Mesothelial cell of epicardium (in vitro differentiated cells): Measurements from ENCODE around the gene SUSD2. TPM values are rescaled to one million over a fixed set of nuclear protein-coding genes. Genes with fewer than 3 reads are reported as not detected.

Experiments used
- DNase-seq, 2 experiments: peaks; one replicate each; pipeline ENCODE4 v3.0.0; 2021; ENCODE audit warnings: low spot score in 2 of 2; ENCODE audit not compliant: unreplicated experiment in 2 of 2
- H3K27ac Mint-ChIP-seq: 2 replicates; pipeline ENCODE4 v1.8.0; 2021; ENCODE audit warnings: mixed read lengths
- H3K27me3 Mint-ChIP-seq: 2 replicates; pipeline ENCODE4 v1.8.0; 2021; ENCODE audit warnings: low read depth, mixed read lengths
- H3K36me3 Mint-ChIP-seq: 2 replicates; pipeline ENCODE4 v1.8.0; 2021; ENCODE audit warnings: mixed read lengths
- H3K4me1 Mint-ChIP-seq: 2 replicates; pipeline ENCODE4 v1.8.0; 2021; ENCODE audit warnings: mixed read lengths
- H3K4me3 Mint-ChIP-seq: 2 replicates; pipeline ENCODE4 v1.8.0; 2021; ENCODE audit warnings: mild to moderate bottlenecking, moderate library complexity, mixed read lengths
- H3K9me3 Mint-ChIP-seq: 2 replicates; pipeline ENCODE4 v1.8.0; 2021; ENCODE audit warnings: mixed read lengths
- total RNA-seq: library from RNA; stranded (reverse); gene quantifications from 3 replicates; pipeline ENCODE4 v1.2.1, GENCODE V29; 2021
- TF ChIP-seq, protein P1 (sequence below): fragments of 200-600 bp; sonication (generic); IDR thresholded peaks from one replicate; pipeline ENCODE4 v1.5.0; 2021; ENCODE audit warnings: antibody characterized with exemption; ENCODE audit not compliant: unreplicated experiment

The SUSD2 gene
- total RNA-seq, 1 donor from 2014 or later: 1.2 TPM

DNA sequence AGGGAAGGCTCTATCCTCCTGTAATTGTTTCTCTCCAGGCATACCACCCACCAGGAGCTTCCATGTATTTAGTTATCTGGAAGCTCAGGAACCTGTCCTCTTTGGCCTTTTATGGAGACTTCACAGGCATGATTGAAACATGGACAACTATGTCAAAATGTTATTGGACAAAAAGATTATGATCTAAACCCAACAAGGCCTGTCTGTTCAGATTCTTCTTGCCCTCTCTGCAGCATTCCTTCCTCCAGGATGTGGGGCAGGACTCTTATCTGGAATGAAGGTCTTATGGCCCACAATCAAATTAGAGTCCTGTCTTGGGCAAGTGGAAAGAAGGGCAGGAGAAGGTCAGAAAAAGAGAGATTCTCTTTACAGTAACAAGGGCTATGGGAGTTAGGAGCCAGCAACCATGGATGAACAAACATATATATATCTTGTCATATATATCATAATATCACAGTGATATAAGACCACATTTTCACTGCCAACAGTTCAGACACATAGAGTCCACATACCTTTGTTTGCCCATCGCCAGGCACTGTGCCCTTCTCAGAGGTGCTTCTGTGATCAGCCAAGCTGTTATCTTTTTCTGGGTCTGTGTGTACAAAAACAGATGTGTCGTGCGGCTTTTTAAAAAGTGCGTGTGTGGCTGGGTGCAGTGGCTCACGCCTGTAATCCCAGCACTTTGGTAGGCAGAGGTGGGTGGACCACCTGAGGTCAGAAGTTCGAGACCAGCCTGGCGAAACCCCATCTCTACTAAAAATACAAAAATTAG, 42.5 kb upstream of the SUSD2 start:
- DNase-seq: no peak
- Mint-ChIP-seq H3K4me3 (no peak overlapping the region), H3K36me3 (peaks cover 11% of the 10 kb centered on the region), H3K27ac (peak overlapping the region; percentile 12), H3K4me1 (peaks cover 9% of the 10 kb centered on the region), H3K9me3 (no peaks in the 10 kb centered on the region), H3K27me3 (no peaks in the 10 kb centered on the region)
- TF ChIP-seq, protein P1, sequence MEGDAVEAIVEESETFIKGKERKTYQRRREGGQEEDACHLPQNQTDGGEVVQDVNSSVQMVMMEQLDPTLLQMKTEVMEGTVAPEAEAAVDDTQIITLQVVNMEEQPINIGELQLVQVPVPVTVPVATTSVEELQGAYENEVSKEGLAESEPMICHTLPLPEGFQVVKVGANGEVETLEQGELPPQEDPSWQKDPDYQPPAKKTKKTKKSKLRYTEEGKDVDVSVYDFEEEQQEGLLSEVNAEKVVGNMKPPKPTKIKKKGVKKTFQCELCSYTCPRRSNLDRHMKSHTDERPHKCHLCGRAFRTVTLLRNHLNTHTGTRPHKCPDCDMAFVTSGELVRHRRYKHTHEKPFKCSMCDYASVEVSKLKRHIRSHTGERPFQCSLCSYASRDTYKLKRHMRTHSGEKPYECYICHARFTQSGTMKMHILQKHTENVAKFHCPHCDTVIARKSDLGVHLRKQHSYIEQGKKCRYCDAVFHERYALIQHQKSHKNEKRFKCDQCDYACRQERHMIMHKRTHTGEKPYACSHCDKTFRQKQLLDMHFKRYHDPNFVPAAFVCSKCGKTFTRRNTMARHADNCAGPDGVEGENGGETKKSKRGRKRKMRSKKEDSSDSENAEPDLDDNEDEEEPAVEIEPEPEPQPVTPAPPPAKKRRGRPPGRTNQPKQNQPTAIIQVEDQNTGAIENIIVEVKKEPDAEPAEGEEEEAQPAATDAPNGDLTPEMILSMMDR: no peak

GRCh38 chr22:24140357-24140756, 40.9 kb upstream of the SUSD2 start:
- Mint-ChIP-seq H3K27ac (no peak overlapping the region), H3K4me1 (peaks cover 19% of the 10 kb centered on the region), H3K36me3 (peaks cover 10% of the 10 kb centered on the region), H3K27me3 (no peaks in the 10 kb centered on the region), H3K4me3 (no peak overlapping the region), H3K9me3 (no peaks in the 10 kb centered on the region)
- DNase-seq: no peak
- TF ChIP-seq, protein P1: no peak

DNA sequence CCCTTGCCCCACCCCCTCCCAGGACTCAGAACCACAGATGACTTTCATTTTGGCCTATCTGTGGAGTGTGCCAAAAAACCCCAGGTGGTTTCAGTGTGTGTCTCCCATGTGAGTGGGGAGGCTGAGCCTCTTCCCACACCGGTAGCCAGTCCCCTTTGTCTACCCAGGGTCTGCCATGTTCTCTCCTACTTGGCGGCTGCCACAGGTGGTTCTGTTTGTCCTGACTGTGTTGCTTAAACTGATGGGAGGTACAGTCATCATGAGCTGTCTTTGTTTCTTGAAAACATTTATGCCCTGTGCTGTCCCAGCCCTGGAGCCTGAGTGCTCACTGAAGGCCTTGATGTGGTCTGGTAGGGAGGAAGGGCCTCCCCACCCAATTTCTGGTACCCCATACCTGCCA, 39.7 kb upstream of the SUSD2 start:
- H3K27ac Mint-ChIP-seq: no peak overlapping the region
- no peak for DNase-seq
- H3K9me3 Mint-ChIP-seq: no peaks in the 10 kb centered on the region
- TF ChIP-seq, protein P1: no peak
- no peaks in the 10 kb centered on the region for H3K27me3 Mint-ChIP-seq
- peaks cover 4% of the 10 kb centered on the region for H3K36me3 Mint-ChIP-seq
- H3K4me3 Mint-ChIP-seq: no peak overlapping the region
- peaks cover 30% of the 10 kb centered on the region for H3K4me1 Mint-ChIP-seq

GRCh38 chr22:24142241-24142640, 39.0 kb upstream of the SUSD2 start:
- TF ChIP-seq, protein P1: no peak
- DNase-seq: no peak
- Mint-ChIP-seq H3K27me3 (no peaks in the 10 kb centered on the region), H3K4me1 (peaks cover 35% of the 10 kb centered on the region), H3K4me3 (no peak overlapping the region), H3K36me3 (peaks cover 2% of the 10 kb centered on the region), H3K27ac (no peak overlapping the region), H3K9me3 (no peaks in the 10 kb centered on the region)

DNA sequence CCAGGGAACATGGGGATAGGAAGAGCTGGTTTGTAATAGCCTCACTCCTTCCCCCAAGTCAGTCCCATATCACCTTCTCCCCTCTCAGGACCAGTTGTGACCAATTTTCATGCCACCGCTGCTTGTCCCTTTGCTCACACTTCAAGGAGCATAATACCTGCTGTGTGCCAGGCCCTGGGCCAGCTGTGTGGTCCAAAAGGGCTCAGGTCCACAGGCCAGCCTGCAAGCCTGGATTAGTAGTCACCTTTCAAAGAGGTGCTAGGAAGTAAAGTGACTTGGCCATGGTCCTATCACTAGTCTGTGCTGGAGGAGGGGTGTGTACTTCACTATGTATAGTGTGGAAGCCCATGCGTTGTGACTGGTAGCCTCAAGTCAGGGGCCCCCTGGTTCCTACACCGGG, 38.5 kb upstream of the SUSD2 start:
- Mint-ChIP-seq H3K27ac (no peak overlapping the region), H3K36me3 (no peaks in the 10 kb centered on the region), H3K27me3 (no peaks in the 10 kb centered on the region), H3K9me3 (no peaks in the 10 kb centered on the region), H3K4me1 (peaks cover 37% of the 10 kb centered on the region), H3K4me3 (no peak overlapping the region)
- no peak for DNase-seq
- TF ChIP-seq, protein P1: no peak
